Uterus (tissue), 4 donors: Measurements from ENCODE around the gene IRF2BP2. TPM values are rescaled to one million over a fixed set of nuclear protein-coding genes. Genes with fewer than 3 reads are reported as not detected.

Experiments
- DNase-seq, 2 donors: peaks; one replicate each; pipeline ENCODE4 v3.0.0-alpha.2; 2019 to 2020
- H3K27ac ChIP-seq, 2 donors: fragments of 200-600 bp; sonication (generic); 1 replicate in 1 of 2; 2 replicates in 1 of 2; pipeline ENCODE4 v1.5.1; 2016 to 2018
- H3K27me3 ChIP-seq, 2 donors: fragments of 200-600 bp; sonication (generic); one replicate each; pipeline ENCODE4 v1.5.1; 2018 to 2019; ENCODE audit warnings: control low read depth in 1 of 2
- H3K36me3 ChIP-seq, 2 donors: fragments of 200-600 bp; sonication (generic); one replicate each; pipeline ENCODE4 v1.5.1; 2019; ENCODE audit warnings: control low read depth in 1 of 2
- H3K4me1 ChIP-seq, 2 donors: fragments of 200-600 bp; sonication (generic); one replicate each; pipeline ENCODE4 v1.5.1; 2018 to 2019; ENCODE audit warnings: control low read depth in 1 of 2
- H3K4me3 ChIP-seq, 2 donors: fragments of 200-600 bp; sonication (generic); 1 replicate in 1 of 2; 2 replicates in 1 of 2; pipeline ENCODE4 v1.5.1; 2018 to 2019; ENCODE audit warnings: mild to moderate bottlenecking in 1 of 2
- H3K9me3 ChIP-seq, 2 donors: fragments of 200-600 bp; sonication (generic); one replicate each; pipeline ENCODE4 v1.5.1; 2019; ENCODE audit warnings: control low read depth in 1 of 2
- CTCF ChIP-seq, 4 experiments: fragments of 200-600 bp in 2 of 4; fragments of 450-650 bp in 2 of 4; sonication (generic) in 2 of 4; IDR thresholded peaks; one replicate each; pipeline ENCODE4 v1.5.1; 2016 to 2019; ENCODE audit warnings: antibody characterized with exemption in 4 of 4, mild to moderate bottlenecking in 2 of 4, moderate library complexity in 1 of 4
- POLR2A ChIP-seq, 2 donors: fragments of 450-650 bp; IDR thresholded peaks; one replicate each; pipeline ENCODE4 v1.6.1; 2016; ENCODE audit warnings: antibody characterized with exemption in 2 of 2, mild to moderate bottlenecking in 1 of 2, moderate library complexity in 1 of 2
- intact Hi-C: fragments of 100-400 bp; cut with DNase I; formaldehyde crosslinking; loops from one replicate; pipeline ENCODE4 v1.15.1; 2023; ENCODE audit warnings: low total_unique reads
- total RNA-seq, 4 donors: library from RNA; depleted of rRNA in 3 of 4; stranded (reverse); fragments of >200 nt in 3 of 4; gene quantifications; one replicate each; pipeline versions ENCODE4 v1.1.0 to v1.2.4, GENCODE V29; 2014 to 2023
- donor health status: DM: yes; HTN: yes; CAD: no.

Gene IRF2BP2
- total RNA-seq, 4 donors from 2014 or later, result 56.8 to 182 (median 124) TPM

DNA sequence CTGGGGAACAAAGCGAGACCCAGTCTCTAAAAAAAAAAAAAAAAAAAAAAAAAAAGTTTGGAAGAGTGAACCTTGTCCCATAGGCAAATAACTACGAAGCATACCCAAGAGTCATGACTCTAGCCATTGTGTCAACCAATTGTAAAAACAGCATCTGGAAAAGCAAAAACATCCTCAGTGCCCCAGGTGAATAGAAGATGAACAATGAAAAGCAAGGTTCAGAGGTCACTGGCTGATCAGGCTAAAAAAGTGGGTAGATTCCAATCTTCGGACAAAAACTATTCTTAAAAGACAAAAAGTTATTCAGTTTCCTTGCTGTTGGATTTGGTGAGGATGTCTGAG is 11.1 kb upstream of the IRF2BP2 start:
- TF ChIP-seq POLR2A (IDR thresholded peaks at IDR 0.05), result no peak
- TF ChIP-seq CTCF (IDR thresholded peaks at IDR 0.05), result no peak
- Histone ChIP-seq H3K36me3 (no peaks in the 10 kb centered on the region), H3K4me1 (no peaks in the 10 kb centered on the region), H3K27ac (no peak overlapping the region), H3K4me3 (no peak overlapping the region), H3K9me3 (no peaks in the 10 kb centered on the region), H3K27me3 (no peaks in the 10 kb centered on the region)
- no peak for DNase-seq
- intact Hi-C loops, result no loop called here

DNA sequence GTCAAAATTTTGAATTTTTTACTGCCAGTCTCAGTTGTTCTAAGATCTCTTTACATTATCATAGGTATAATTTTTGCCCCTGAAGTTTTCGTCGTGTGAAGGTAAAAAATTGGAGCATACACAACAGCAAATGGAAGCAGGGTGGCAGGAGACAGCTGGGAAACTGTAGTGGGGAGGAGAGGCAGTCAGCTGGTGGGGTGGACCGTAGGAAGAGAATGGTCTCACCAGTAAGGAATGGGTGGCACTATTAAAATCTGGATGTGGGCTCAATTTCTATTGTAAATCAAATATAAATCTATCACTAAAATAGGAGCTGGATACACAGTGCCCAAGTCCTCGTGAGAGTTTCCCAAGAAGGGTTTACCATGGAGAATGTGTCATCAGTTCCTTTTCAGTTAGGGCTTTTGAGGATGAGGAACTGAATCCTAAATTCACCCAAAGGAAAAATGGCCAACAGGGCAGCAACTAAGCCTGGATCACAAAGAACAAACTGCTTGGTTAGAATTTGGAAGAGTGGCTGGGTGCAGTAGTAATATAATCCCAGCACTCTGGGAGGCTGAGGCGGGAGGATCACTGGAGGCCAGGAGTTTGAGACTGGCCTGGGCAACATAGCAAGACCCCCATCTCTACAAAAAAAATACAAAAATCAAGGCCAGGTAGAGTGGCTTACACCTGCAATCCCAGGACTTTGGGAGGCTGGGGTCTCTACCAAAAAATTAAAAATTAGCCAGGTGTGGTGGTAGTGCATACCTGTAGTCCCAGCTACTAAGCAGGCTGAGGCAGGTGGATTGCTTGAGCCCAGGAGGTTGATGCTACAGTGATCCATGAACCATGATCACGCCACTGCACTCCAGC is 10.5 kb upstream of the IRF2BP2 start:
- Histone ChIP-seq H3K36me3 (no peaks in the 10 kb centered on the region), H3K27ac (peak overlapping the region; percentile 68 to 70), H3K4me1 (no peaks in the 10 kb centered on the region), H3K9me3 (no peaks in the 10 kb centered on the region), H3K4me3 (no peak overlapping the region), H3K27me3 (no peaks in the 10 kb centered on the region)
- no peak for DNase-seq
- intact Hi-C loops, result no loop called here
- TF ChIP-seq POLR2A (IDR thresholded peaks at IDR 0.05) (no peak), CTCF (IDR thresholded peaks at IDR 0.05) (no peak)

- no peak overlapping the region for H3K4me3 ChIP-seq
- no peaks in the 10 kb centered on the region for H3K9me3 ChIP-seq
- no peak for DNase-seq
- TF ChIP-seq CTCF (IDR thresholded peaks at IDR 0.05) (no peak), POLR2A (IDR thresholded peaks at IDR 0.05) (no peak)
- H3K4me1 ChIP-seq, result no peaks in the 10 kb centered on the region
- H3K27ac ChIP-seq, result peak overlapping the region; percentile 68 to 70
- H3K36me3 ChIP-seq, result no peaks in the 10 kb centered on the region
- H3K27me3 ChIP-seq, result no peaks in the 10 kb centered on the region
- intact Hi-C loops, result no loop called here
These were observed 9.8 kb upstream of the IRF2BP2 start for GRCh38 chr1:234619794-234620247.

DNA sequence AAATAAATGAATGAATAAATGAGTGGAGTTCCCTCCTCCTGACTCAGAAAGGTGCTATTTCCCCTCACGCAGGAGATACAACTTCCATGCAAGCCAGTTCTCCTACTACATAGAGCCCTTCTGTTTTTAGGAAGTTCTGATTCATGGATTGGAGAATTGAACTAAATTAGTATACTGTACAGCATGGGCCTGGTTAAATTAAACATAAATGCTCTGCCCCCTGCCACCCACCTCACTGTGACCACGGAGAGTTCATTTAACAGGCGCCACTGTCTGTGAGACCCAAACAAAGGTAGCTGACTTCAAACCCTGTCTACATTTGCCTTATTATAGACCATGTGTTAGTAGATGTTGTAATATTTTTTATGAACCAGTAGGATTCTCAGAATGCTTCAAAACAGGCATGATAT is 9.1 kb upstream of the IRF2BP2 start:
- Histone ChIP-seq H3K27ac (peak overlapping the region; percentile 68 to 70), H3K9me3 (no peaks in the 10 kb centered on the region), H3K4me3 (no peak overlapping the region), H3K4me1 (no peaks in the 10 kb centered on the region), H3K36me3 (no peaks in the 10 kb centered on the region), H3K27me3 (no peaks in the 10 kb centered on the region)
- intact Hi-C loops, result no loop called here
- DNase-seq, result no peak
- TF ChIP-seq POLR2A (IDR thresholded peaks at IDR 0.05) (no peak), CTCF (IDR thresholded peaks at IDR 0.05) (no peak)

DNA sequence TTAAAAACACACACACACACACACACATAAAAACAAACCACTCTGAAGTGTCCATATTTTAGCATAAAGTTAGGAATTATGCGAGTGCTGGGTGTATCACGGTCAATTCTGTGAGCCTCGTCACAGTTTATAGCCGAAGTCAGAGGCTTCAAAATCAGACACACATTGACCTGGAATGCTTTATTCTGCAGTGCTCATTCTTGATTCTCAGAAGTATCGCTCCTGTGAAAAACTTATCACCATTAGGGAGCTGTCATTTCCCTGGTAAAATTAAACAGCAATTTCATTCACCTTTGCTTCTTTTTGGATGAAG is 8.7 kb upstream of the IRF2BP2 start:
- DNase-seq, result no peak
- H3K9me3 ChIP-seq, result no peaks in the 10 kb centered on the region
- no peaks in the 10 kb centered on the region for H3K36me3 ChIP-seq
- no peak for TF ChIP-seq POLR2A (IDR thresholded peaks at IDR 0.05)
- TF ChIP-seq CTCF (IDR thresholded peaks at IDR 0.05), result no peak
- intact Hi-C loops, result no loop called here
- no peaks in the 10 kb centered on the region for H3K4me1 ChIP-seq
- H3K27me3 ChIP-seq, result no peaks in the 10 kb centered on the region
- H3K27ac ChIP-seq, result peak overlapping the region; percentile 68 to 70
- no peak overlapping the region for H3K4me3 ChIP-seq
